NCI-H748 treated with DMSO at 0.1 percent for 48 hours (cell line): ENCODE measurements around the gene ATXN7.

ENCODE experiments used
- DNase-seq: peaks from one replicate; lab custom pipeline; 2025; lab: John Stamatoyannopoulos, UW

ATXN7 gene

GRCh38 chr3:63964681-63965485 is 101.2 kb downstream of the ATXN7 start:
- no peak for DNase-seq

- DNase-seq, result no peak
These were observed 102.3 kb downstream of the ATXN7 start for GRCh38 chr3:63966007-63966406.

GRCh38 chr3:63966871-63967270 is 103.2 kb downstream of the ATXN7 start:
- DNase-seq, result no peak

- DNase-seq, result no peak
These were observed 104.3 kb downstream of the ATXN7 start for GRCh38 chr3:63967675-63968611.

GRCh38 chr3:63968612-63969350 is 105.1 kb downstream of the ATXN7 start:
- no peak for DNase-seq

- DNase-seq, result no peak
These were observed 106.2 kb downstream of the ATXN7 start for GRCh38 chr3:63969876-63970275.

GRCh38 chr3:63970631-63971475 is 107.2 kb downstream of the ATXN7 start:
- DNase-seq, result no peak

GRCh38 chr3:63972196-63972595 is 108.5 kb downstream of the ATXN7 start:
- DNase-seq, result no peak

GRCh38 chr3:63972987-63973386 is 109.3 kb downstream of the ATXN7 start:
- no peak for DNase-seq

- no peak for DNase-seq
These were observed 109.7 kb downstream of the ATXN7 start for GRCh38 chr3:63973406-63973805.

GRCh38 chr3:63974451-63974850 is 110.8 kb downstream of the ATXN7 start:
- no peak for DNase-seq

GRCh38 chr3:63975723-63976122 is 112.1 kb downstream of the ATXN7 start:
- no peak for DNase-seq

- DNase-seq, result no peak
These were observed 112.6 kb downstream of the ATXN7 start for GRCh38 chr3:63976161-63976871.

GRCh38 chr3:63976872-63977200 is 113.2 kb downstream of the ATXN7 start:
- no peak for DNase-seq

GRCh38 chr3:63977893-63978292 is 114.2 kb downstream of the ATXN7 start:
- DNase-seq, result no peak

- DNase-seq, result no peak
These were observed 115.6 kb downstream of the ATXN7 start for GRCh38 chr3:63979093-63979885.

GRCh38 chr3:63980019-63980418 is 116.4 kb downstream of the ATXN7 start:
- no peak for DNase-seq

GRCh38 chr3:63980830-63981498 is 117.3 kb downstream of the ATXN7 start:
- no peak for DNase-seq

- DNase-seq, result no peak
These were observed 118.3 kb downstream of the ATXN7 start for GRCh38 chr3:63981980-63982379.
